HepG2 (cell line): ENCODE measurements around the gene CALCR. TPM values are rescaled to one million over a fixed set of nuclear protein-coding genes. Genes with fewer than 3 reads are reported as not detected.

Source experiments
- ATAC-seq: fragments of 200-7000 bp; cut with Tn5 transposase; 3 replicates; pipeline ENCODE4 v1.9.1; 2020; ENCODE audit warnings: mild to moderate bottlenecking, moderate library complexity
- BruUV-seq: library from RNA; stranded (reverse); fragments of 400-500 nt; replicated peaks from 2 replicates; lab custom pipeline; 2021; lab: Mats Ljungman, UMichigan
- CTCF ChIA-PET: fragments of 300-600 bp; formaldehyde crosslinking; extraction: SDS; loops from one replicate; lab custom pipeline; 2021; ENCODE audit warnings: low total read pairs, inconsistent platforms, low intra/inter-chr PET ratio; lab: Yijun Ruan, JAX
- POLR2A ChIA-PET: fragments of 350-600 bp; sonication (Branson Sonifier 250); formaldehyde crosslinking; loops from one replicate; lab custom pipeline; 2020; ENCODE audit warnings: antibody characterized with exemption, inconsistent platforms; lab: Yijun Ruan, JAX
- DNase-seq: peaks from one replicate; pipeline ENCODE4 v3.0.0-alpha.2; 2015; ENCODE audit warnings: low spot score
- FAIRE-seq: peaks from 3 replicates; lab custom pipeline; 2011; peaks lifted over from hg19 to GRCh38; lab: Jason Lieb, UNC
- H2AFZ ChIP-seq: one replicate; pipeline ENCODE4 v1.6.1; 2011; ENCODE audit warnings: low read length, inconsistent platforms
- H3K27ac ChIP-seq: fragments of 300-600 bp; 3 replicates; pipeline ENCODE4 v1.8.0; 2011; ENCODE audit warnings: mixed run types, mild to moderate bottlenecking, mixed read lengths, low read length, inconsistent platforms; ENCODE audit not compliant: insufficient read depth; ENCODE audit errors: extremely low read length
- H3K27me3 ChIP-seq, 2 experiments: fragments of 200-600 bp in 1 of 2; 2 replicates in 1 of 2; 3 replicates in 1 of 2; pipeline versions ENCODE4 v1.6.0 to v1.8.0; 2011; ENCODE audit warnings: low read length in 2 of 2, mild to moderate bottlenecking in 2 of 2, moderate library complexity in 2 of 2, inconsistent platforms in 1 of 2; ENCODE audit not compliant: insufficient read depth in 2 of 2, control insufficient read depth in 1 of 2
- H3K36me3 ChIP-seq, 2 experiments: fragments of 200-600 bp in 1 of 2; replicated peaks in 1 of 2; 2 replicates in 1 of 2; 3 replicates in 1 of 2; pipeline versions ENCODE4 v1.5.1 to v1.8.0; 2011; ENCODE audit warnings: low read length in 2 of 2, inconsistent platforms in 1 of 2; ENCODE audit not compliant: insufficient read depth in 2 of 2, control insufficient read depth in 1 of 2
- H3K4me1 ChIP-seq: 2 replicates; pipeline ENCODE4 v1.5.1; 2012; ENCODE audit warnings: low read length, inconsistent platforms; ENCODE audit not compliant: insufficient read depth
- H3K4me2 ChIP-seq: 2 replicates; pipeline ENCODE4 v1.6.0; 2011; ENCODE audit warnings: low read depth, low read length, inconsistent platforms
- H3K4me3 ChIP-seq, 3 experiments: fragments of 200-600 bp in 1 of 3; sonication (generic), shearing (Covaris generic) in 1 of 3; replicated peaks in 1 of 3; 2 replicates each; pipeline ENCODE4 v1.5.1; 2011 to 2016; ENCODE audit warnings: low read length in 3 of 3, inconsistent platforms in 2 of 3, low read depth in 2 of 3, mild to moderate bottlenecking in 2 of 3, control low read depth in 1 of 3, mixed read lengths in 1 of 3; ENCODE audit not compliant: insufficient read depth in 1 of 3
- H3K79me2 ChIP-seq: one replicate; pipeline ENCODE4 v1.6.1; 2011; ENCODE audit warnings: low read length, inconsistent platforms; ENCODE audit not compliant: insufficient read depth
- H3K9ac ChIP-seq: 2 replicates; pipeline ENCODE4 v1.6.0; 2011; ENCODE audit warnings: mild to moderate bottlenecking, low read depth, low read length, inconsistent platforms; ENCODE audit not compliant: insufficient read depth
- H3K9me3 ChIP-seq: 2 replicates; pipeline ENCODE4 v1.5.1; 2012; ENCODE audit warnings: mild to moderate bottlenecking, low read length
- H4K20me1 ChIP-seq: 2 replicates; pipeline ENCODE4 v1.6.0; 2011; ENCODE audit warnings: inconsistent platforms, mild to moderate bottlenecking, low read length, moderate library complexity; ENCODE audit not compliant: insufficient read depth
- ATF7-NPFF ChIP-seq: sonication (generic); formaldehyde crosslinking; IDR thresholded peaks from 2 replicates; pipeline ENCODE4 v1.8.1; 2023; ENCODE audit warnings: mild to moderate bottlenecking, low read depth, missing genetic modification reagents, moderate library complexity
- BATF2 ChIP-seq: sonication (generic); formaldehyde crosslinking; IDR thresholded peaks from 2 replicates; pipeline ENCODE4 v1.8.0; 2022; ENCODE audit warnings: mild to moderate bottlenecking, missing genetic modification reagents, moderate library complexity
- BCL6 ChIP-seq: IDR thresholded peaks from 2 replicates; pipeline ENCODE4 v1.6.1; 2016; ENCODE audit warnings: missing genetic modification reagents, missing compliant biosample characterization
- CSRNP1 ChIP-seq: sonication (generic); formaldehyde crosslinking; IDR thresholded peaks from 2 replicates; pipeline ENCODE4 v1.8.1; 2023; ENCODE audit warnings: mild to moderate bottlenecking, missing genetic modification reagents
- IKZF4 ChIP-seq: sonication (generic); formaldehyde crosslinking; IDR thresholded peaks from 2 replicates; pipeline ENCODE4 v1.5.1; 2020; ENCODE audit warnings: borderline replicate concordance, mild to moderate bottlenecking, low read depth, missing genetic modification reagents; ENCODE audit errors: not compliant biosample characterization
- NBN ChIP-seq: fragments of 450-650 bp; conservative IDR thresholded peaks from 2 replicates; pipeline ENCODE4 v1.6.1; 2017
- NCOA1 ChIP-seq: sonication (generic); formaldehyde crosslinking; IDR thresholded peaks from 2 replicates; pipeline ENCODE4 v1.9.0; 2021; ENCODE audit warnings: missing genetic modification reagents
- NFATC3 ChIP-seq: sonication (generic); formaldehyde crosslinking; IDR thresholded peaks from 2 replicates; pipeline ENCODE4 v1.5.1; 2020; ENCODE audit warnings: mild to moderate bottlenecking, missing genetic modification reagents
- PHF20 ChIP-seq: sonication (generic); formaldehyde crosslinking; IDR thresholded peaks from 2 replicates; pipeline ENCODE4 v1.5.0; 2020; ENCODE audit warnings: mild to moderate bottlenecking, missing genetic modification reagents
- REST ChIP-seq, 2 experiments: IDR thresholded peaks; 2 replicates each; pipeline ENCODE4 v1.6.1; 2011 to 2012; ENCODE audit warnings: low read length in 2 of 2, borderline replicate concordance in 1 of 2, low read depth in 1 of 2, mild to moderate bottlenecking in 1 of 2, moderate library complexity in 1 of 2
- TEAD3 ChIP-seq: optimal IDR thresholded peaks from 2 replicates; pipeline ENCODE3; 2016; ENCODE audit warnings: borderline replicate concordance
- ZNF136 ChIP-seq: sonication (generic); formaldehyde crosslinking; IDR thresholded peaks from 2 replicates; pipeline ENCODE4 v1.8.1; 2022; ENCODE audit warnings: low read depth, mild to moderate bottlenecking, moderate library complexity, missing genetic modification reagents
- ZNF333 ChIP-seq: sonication (generic); formaldehyde crosslinking; IDR thresholded peaks from 2 replicates; pipeline ENCODE4 v1.4.0; 2020; ENCODE audit warnings: mild to moderate bottlenecking, missing genetic modification reagents, borderline replicate concordance
- ZNF496 ChIP-seq: sonication (generic); formaldehyde crosslinking; IDR thresholded peaks from 2 replicates; pipeline ENCODE4 v1.8.1; 2023; ENCODE audit warnings: mild to moderate bottlenecking, moderate library complexity, missing genetic modification reagents; ENCODE audit not compliant: insufficient replicate concordance
- ZNF597 ChIP-seq: sonication (generic); formaldehyde crosslinking; IDR thresholded peaks from 2 replicates; pipeline ENCODE4 v1.5.0; 2020; ENCODE audit warnings: missing genetic modification reagents
- ZNF615 ChIP-seq: sonication (generic); formaldehyde crosslinking; IDR thresholded peaks from 2 replicates; pipeline ENCODE4 v1.5.0; 2020; ENCODE audit warnings: mild to moderate bottlenecking, missing genetic modification reagents, borderline replicate concordance
- ZSCAN12 ChIP-seq: sonication (generic); formaldehyde crosslinking; IDR thresholded peaks from 2 replicates; pipeline ENCODE4 v1.9.0; 2021; ENCODE audit warnings: mild to moderate bottlenecking, missing genetic modification reagents
- WGBS: methylation state at CpG from one replicate; pipeline ENCODE4 v1.1.6; 2017; ENCODE audit warnings: low lambda C conversion rate; 5-methylcytosine and 5-hydroxymethylcytosine counted together
- in situ Hi-C: cut with HindIII; loops from 2 replicates; pipeline ENCODE4 v1.10.0; 2017; ENCODE audit warnings: low pct_unique_long_range_greater_than_20kb; ENCODE audit not compliant: extremely low pct_ligation_motif_present
- intact Hi-C: fragments of 100-400 bp; cut with micrococcal nuclease; formaldehyde crosslinking; loops from one replicate; pipeline ENCODE4 v1.10.0; 2022; ENCODE audit not compliant: unreplicated experiment
- polyA plus RNA-seq, 8 experiments: library from polyadenylated mRNA; depleted of rRNA in 3 of 8; stranded (reverse) in 7 of 8; unstranded in 1 of 8; fragments of >200 nt; fragmentation: Illumina TruSeq in 4 of 8; extraction: Trizol in 4 of 8; gene quantifications; 2 replicates each; pipeline versions ENCODE4 v1.2.1 to v1.2.3, GENCODE V29; 2011 to 2016; ENCODE audit warnings: low read depth in 4 of 8, missing spikeins in 1 of 8, mixed read lengths in 1 of 8; ENCODE audit not compliant: insufficient read depth in 1 of 8
- total RNA-seq, 5 experiments: library from RNA; depleted of rRNA; stranded (reverse); fragments of >200 nt; fragmentation: Illumina TruSeq; extraction: Trizol; gene quantifications; 2 replicates each; pipeline ENCODE4 v1.2.3, GENCODE V29; 2016; ENCODE audit warnings: low read depth in 1 of 5

The CALCR gene
- total and polyA plus RNA-seq, 2 of the 13 experiments (the other 11 are each of a cell fraction or from before 2014, with no cell fraction given): not detected

GRCh38 chr7:93448176-93448575 is 126.3 kb downstream of the CALCR start:
- Histone ChIP-seq H3K79me2 (no peaks in the 10 kb centered on the region), H3K36me3 (no peaks in the 10 kb centered on the region), H4K20me1 (no peaks in the 10 kb centered on the region), H2AFZ (no peak overlapping the region), H3K4me2 (no peak overlapping the region), H3K27me3 (no peaks in the 10 kb centered on the region), H3K4me1 (no peaks in the 10 kb centered on the region), H3K9ac (no peak overlapping the region), H3K27ac (no peak overlapping the region), H3K4me3 (no peak overlapping the region), H3K9me3 (no peaks in the 10 kb centered on the region)
- ChIA-PET POLR2A (no interaction called here), CTCF (no interaction called here)
- WGBS: 0% methylated on average over 1 of the region's 1 CpG
- no TSS peak for BruUV-seq
- no peak for FAIRE-seq
- intact Hi-C loops: no loop called here
- no peak for ATAC-seq
- DNase-seq: no peak
- no peak for TF ChIP-seq ATF7-NPFF (CRISPR knock-in tag)
- no peak for TF ChIP-seq CSRNP1
- TF ChIP-seq ZNF496 (CRISPR knock-in tag): no peak
- TF ChIP-seq ZNF333 (CRISPR knock-in tag): no peak
- no peak for TF ChIP-seq PHF20 (CRISPR knock-in tag)
- no peak for TF ChIP-seq TEAD3 (CRISPR knock-in tag)
- no peak for TF ChIP-seq ZSCAN12
- no peak for TF ChIP-seq ZNF136 (CRISPR knock-in tag)
- TF ChIP-seq NBN: no peak
- TF ChIP-seq BATF2 (CRISPR knock-in tag): no peak
- TF ChIP-seq IKZF4 (CRISPR knock-in tag): no peak
- TF ChIP-seq NCOA1 (CRISPR knock-in tag): no peak
- no peak for TF ChIP-seq BCL6
- no peak for TF ChIP-seq NFATC3 (CRISPR knock-in tag)
- TF ChIP-seq REST (IDR thresholded peaks at IDR 0.05; ENCODE audit: borderline replicate concordance in 1 of 2, low read depth in 1 of 2, low read length in 2 of 2): no peak
- no peak for TF ChIP-seq ZNF597 (CRISPR knock-in tag)
- no peak for TF ChIP-seq ZNF615 (CRISPR knock-in tag)
- in situ Hi-C loops: no loop called here
